ENCODE data around the gene TMC6. TPM values are rescaled to one million over a fixed set of nuclear protein-coding genes. Genes with fewer than 3 reads are reported as not detected.
"Not testable (repeated sequence)": the region's sequence is repeated elsewhere in the genome, so short reads cannot be mapped to it uniquely, and the experiment has no call there.

Gene TMC6
- total RNA-seq (2014; rRNA removed), result 0.11 TPM in 1 of 2 replicates, not detected in the other
- polyA plus RNA-seq (2012), result 0.52 TPM

- no peak for DNase-seq (ENCODE audit: low read depth)
Measured at GRCh38 chr17:78128551-78129350, at the start of gene TMC6. Gene TMC6, minus strand, starts transcription at chr17:78128755. Its CDS starts 1,923 bp downstream, at chr17:78126832.

GRCh38 chr17:78176548-78177025, 48.0 kb upstream of the TMC6 start:
- no peak for DNase-seq (ENCODE audit: low read depth)

- DNase-seq (ENCODE audit: low read depth), result no peak
Measured at GRCh38 chr17:78175643-78175981, 47.1 kb upstream of the TMC6 start.

GRCh38 chr17:78174870-78175642, 46.5 kb upstream of the TMC6 start:
- no peak for DNase-seq (ENCODE audit: low read depth)

GRCh38 chr17:78174346-78174869, 45.9 kb upstream of the TMC6 start:
- no peak for DNase-seq (ENCODE audit: low read depth)

- DNase-seq (ENCODE audit: low read depth), result no peak
Measured at GRCh38 chr17:78173097-78173715, 44.7 kb upstream of the TMC6 start.

- no peak for DNase-seq (ENCODE audit: low read depth)
Measured at GRCh38 chr17:78172249-78173051, 43.9 kb upstream of the TMC6 start.

GRCh38 chr17:78171591-78172248, 43.2 kb upstream of the TMC6 start:
- not testable (repeated sequence) for DNase-seq (ENCODE audit: low read depth)

- DNase-seq (ENCODE audit: low read depth), result no peak
Measured at GRCh38 chr17:78170692-78171590, 42.4 kb upstream of the TMC6 start.

- DNase-seq (ENCODE audit: low read depth), result peak; percentile 39
Measured at GRCh38 chr17:78168903-78169793, 40.6 kb upstream of the TMC6 start.

- no peak for DNase-seq (ENCODE audit: low read depth)
Measured at GRCh38 chr17:78168242-78168902, 39.8 kb upstream of the TMC6 start, which contains the start of gene SYNGR2. Gene SYNGR2, plus strand, starts transcription at chr17:78168581. Its CDS starts 36 bp downstream, at chr17:78168617.

- DNase-seq (ENCODE audit: low read depth), result no peak
Measured at GRCh38 chr17:78166416-78166815, 37.9 kb upstream of the TMC6 start.

- no peak for DNase-seq (ENCODE audit: low read depth)
Measured at GRCh38 chr17:78164748-78165607, 36.4 kb upstream of the TMC6 start.

GRCh38 chr17:78163881-78164747, 35.6 kb upstream of the TMC6 start:
- DNase-seq (ENCODE audit: low read depth), result no peak

GRCh38 chr17:78159575-78160158, 31.1 kb upstream of the TMC6 start:
- no peak for DNase-seq (ENCODE audit: low read depth)

Data from LHCN-M2 (cell line).